Measurements from ENCODE around the gene MYO18A.

DNA sequence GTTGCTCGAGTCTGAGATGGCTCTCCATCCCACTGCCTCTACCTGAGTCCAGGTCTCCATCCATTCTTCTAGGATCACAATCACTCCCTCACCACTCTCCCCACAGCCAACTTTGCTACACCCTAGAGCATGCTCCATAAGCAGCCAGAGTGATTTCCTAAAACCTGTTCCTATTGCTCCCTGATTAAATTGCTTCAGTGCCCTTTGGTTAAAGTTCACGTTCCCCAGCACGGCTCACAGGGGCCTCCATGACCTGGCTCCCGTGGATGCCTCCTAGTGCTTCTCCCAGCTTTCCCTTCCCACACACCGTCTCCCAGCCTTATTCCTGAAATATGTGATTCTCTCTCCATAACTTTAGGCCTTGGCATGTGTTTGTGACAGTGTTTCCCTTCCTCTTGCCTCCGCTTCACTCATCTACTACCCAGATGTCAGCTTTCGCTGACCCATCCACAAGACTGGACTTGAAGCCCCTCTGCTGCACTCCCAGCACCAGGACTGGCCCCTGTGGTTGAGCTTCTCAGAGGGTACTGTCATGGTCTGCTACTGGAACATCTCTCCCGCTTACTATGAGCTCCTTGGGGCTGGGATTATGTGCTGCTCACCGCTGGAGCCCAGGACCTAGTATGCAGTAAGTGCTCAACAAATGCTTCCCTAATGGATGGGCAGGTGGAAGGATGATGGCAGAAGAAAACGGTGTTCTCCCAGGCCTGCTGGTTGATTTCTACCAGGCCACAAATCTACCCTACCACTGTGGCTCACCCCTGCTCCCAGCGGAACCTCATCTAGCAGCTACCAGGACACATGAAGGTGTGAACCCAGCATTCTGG lies 17.9 kb downstream of the MYO18A start:
- TF ChIP-seq, protein P1, sequence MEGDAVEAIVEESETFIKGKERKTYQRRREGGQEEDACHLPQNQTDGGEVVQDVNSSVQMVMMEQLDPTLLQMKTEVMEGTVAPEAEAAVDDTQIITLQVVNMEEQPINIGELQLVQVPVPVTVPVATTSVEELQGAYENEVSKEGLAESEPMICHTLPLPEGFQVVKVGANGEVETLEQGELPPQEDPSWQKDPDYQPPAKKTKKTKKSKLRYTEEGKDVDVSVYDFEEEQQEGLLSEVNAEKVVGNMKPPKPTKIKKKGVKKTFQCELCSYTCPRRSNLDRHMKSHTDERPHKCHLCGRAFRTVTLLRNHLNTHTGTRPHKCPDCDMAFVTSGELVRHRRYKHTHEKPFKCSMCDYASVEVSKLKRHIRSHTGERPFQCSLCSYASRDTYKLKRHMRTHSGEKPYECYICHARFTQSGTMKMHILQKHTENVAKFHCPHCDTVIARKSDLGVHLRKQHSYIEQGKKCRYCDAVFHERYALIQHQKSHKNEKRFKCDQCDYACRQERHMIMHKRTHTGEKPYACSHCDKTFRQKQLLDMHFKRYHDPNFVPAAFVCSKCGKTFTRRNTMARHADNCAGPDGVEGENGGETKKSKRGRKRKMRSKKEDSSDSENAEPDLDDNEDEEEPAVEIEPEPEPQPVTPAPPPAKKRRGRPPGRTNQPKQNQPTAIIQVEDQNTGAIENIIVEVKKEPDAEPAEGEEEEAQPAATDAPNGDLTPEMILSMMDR (IDR thresholded peaks at IDR 0.05; ENCODE audit: insufficient read depth, low read depth, low read length) = no peak
- TF ChIP-seq EZH2 (IDR thresholded peaks at IDR 0.05; ENCODE audit: insufficient read depth, low read length) = no peak
